GM23338 (cell line): ENCODE measurements around the gene ARMC9. TPM values are rescaled to one million over a fixed set of nuclear protein-coding genes. Genes with fewer than 3 reads are reported as not detected.
A peak's percentile ranks its signal among the peaks of the same experiment; 100 is the strongest.

Experiments used
- ATAC-seq: fragments of 200-7000 bp; cut with Tn5 transposase; 3 replicates; pipeline ENCODE4 v1.9.1; 2020
- DNase-seq: peaks from one replicate; pipeline ENCODE4 v3.0.0-alpha.2; 2015; ENCODE audit warnings: low spot score
- H2AFZ ChIP-seq: fragments of 200-600 bp; sonication (generic); 2 replicates; pipeline ENCODE4 v1.8.0; 2016; ENCODE audit warnings: antibody characterized with exemption, mild to moderate bottlenecking, moderate library complexity
- H3F3A ChIP-seq: fragments of 200-600 bp; sonication (generic); replicated peaks from 2 replicates; pipeline ENCODE4 v1.8.0; 2017; ENCODE audit warnings: antibody characterized with exemption, mixed run types, low read depth
- H3K27ac ChIP-seq: fragments of 200-600 bp; sonication (generic); 2 replicates; pipeline ENCODE4 v1.6.1; 2016; ENCODE audit warnings: low read depth
- H3K27me3 ChIP-seq: fragments of 200-600 bp; sonication (generic); 2 replicates; pipeline ENCODE4 v1.8.0; 2016; ENCODE audit warnings: mild to moderate bottlenecking, mixed run types, moderate library complexity; ENCODE audit not compliant: insufficient read depth
- H3K36me3 ChIP-seq: fragments of 200-600 bp; sonication (generic); 2 replicates; pipeline ENCODE4 v1.8.0; 2016; ENCODE audit warnings: mild to moderate bottlenecking; ENCODE audit not compliant: insufficient read depth
- H3K4me1 ChIP-seq: fragments of 200-600 bp; sonication (generic); 2 replicates; pipeline ENCODE4 v1.8.0; 2016; ENCODE audit warnings: mild to moderate bottlenecking, moderate library complexity; ENCODE audit not compliant: insufficient read depth
- H3K4me2 ChIP-seq: fragments of 200-600 bp; sonication (generic); 2 replicates; pipeline ENCODE4 v1.7.1; 2017; ENCODE audit warnings: mixed run types
- H3K4me3 ChIP-seq: fragments of 200-600 bp; sonication (generic); 2 replicates; pipeline ENCODE4 v1.6.1; 2016; ENCODE audit warnings: mixed run types
- H3K79me2 ChIP-seq: fragments of 200-600 bp; sonication (generic); replicated peaks from 2 replicates; pipeline ENCODE4 v1.8.0; 2017; ENCODE audit warnings: mild to moderate bottlenecking; ENCODE audit not compliant: insufficient read depth
- H3K9me2 ChIP-seq: fragments of 200-600 bp; sonication (generic); 2 replicates; pipeline ENCODE4 v1.8.0; 2017; ENCODE audit not compliant: insufficient read depth
- H4K20me1 ChIP-seq: fragments of 200-600 bp; sonication (generic); replicated peaks from 2 replicates; pipeline ENCODE4 v1.8.0; 2017; ENCODE audit warnings: mild to moderate bottlenecking; ENCODE audit not compliant: insufficient read depth
- H3K27ac Mint-ChIP-seq: 2 replicates; pipeline ENCODE4 v1.8.0; 2020; ENCODE audit warnings: inconsistent platforms, mild to moderate bottlenecking, moderate library complexity, mixed read lengths
- H3K27me3 Mint-ChIP-seq: 3 replicates; pipeline ENCODE4 v1.8.0; 2022; ENCODE audit warnings: low read depth, mild to moderate bottlenecking, moderate library complexity, mixed read lengths, inconsistent platforms; ENCODE audit not compliant: insufficient read depth, poor library complexity
- H3K36me3 Mint-ChIP-seq: 3 replicates; pipeline ENCODE4 v1.8.0; 2021; ENCODE audit warnings: low read depth, mild to moderate bottlenecking, inconsistent platforms, moderate library complexity, mixed read lengths
- H3K4me1 Mint-ChIP-seq: 3 replicates; pipeline ENCODE4 v1.8.0; 2020; ENCODE audit warnings: mild to moderate bottlenecking, inconsistent platforms, mixed read lengths
- H3K4me3 Mint-ChIP-seq: 3 replicates; pipeline ENCODE4 v1.8.0; 2021; ENCODE audit warnings: moderate library complexity, mild to moderate bottlenecking, inconsistent platforms, mixed read lengths
- H3K9me3 Mint-ChIP-seq: 3 replicates; pipeline ENCODE4 v1.8.0; 2020; ENCODE audit warnings: moderate library complexity, mild to moderate bottlenecking, inconsistent platforms, mixed read lengths
- CREB1 ChIP-seq: fragments of 250-450 bp; sonication (Bioruptor Pico); IDR thresholded peaks from 2 replicates; pipeline ENCODE4 v1.5.0; 2020; ENCODE audit warnings: low read depth, mild to moderate bottlenecking, moderate library complexity
- EZH2 ChIP-seq: fragments of 200-600 bp; sonication (generic); IDR thresholded peaks from one replicate; pipeline ENCODE4 v1.8.0; 2017; ENCODE audit warnings: antibody characterized with exemption, mild to moderate bottlenecking, low read depth; ENCODE audit not compliant: unreplicated experiment
- POLR2AphosphoS5 ChIP-seq: IDR thresholded peaks from 2 replicates; pipeline ENCODE4 v1.6.1; 2016; ENCODE audit warnings: antibody characterized with exemption, low read depth
- ZNF331 ChIP-seq: fragments of 250-450 bp; sonication (Bioruptor Pico); IDR thresholded peaks from 2 replicates; pipeline ENCODE4 v1.5.0; 2020; ENCODE audit warnings: low read depth, mild to moderate bottlenecking, moderate library complexity
- polyA plus RNA-seq: library from polyadenylated mRNA; unstranded; fragments of >200 nt; fragmentation: Nextera tagmentation; extraction: Ambion mirVana; gene quantifications from 2 replicates; pipeline ENCODE4 v1.2.1, GENCODE V29; 2016
- total RNA-seq: library from RNA; depleted of rRNA; stranded (reverse); fragments of >200 nt; shearing (Covaris generic); gene quantifications from 2 replicates; pipeline ENCODE4 v1.2.3, GENCODE V29; 2014
- TF ChIP-seq, protein P1 (sequence below): IDR thresholded peaks from one replicate; pipeline ENCODE4 v1.6.1; 2018; ENCODE audit warnings: antibody characterized with exemption; ENCODE audit not compliant: unreplicated experiment

Gene ARMC9
- total and polyA plus RNA-seq, 2 experiments from 2014 or later = 29.2 to 56.0 TPM

DNA sequence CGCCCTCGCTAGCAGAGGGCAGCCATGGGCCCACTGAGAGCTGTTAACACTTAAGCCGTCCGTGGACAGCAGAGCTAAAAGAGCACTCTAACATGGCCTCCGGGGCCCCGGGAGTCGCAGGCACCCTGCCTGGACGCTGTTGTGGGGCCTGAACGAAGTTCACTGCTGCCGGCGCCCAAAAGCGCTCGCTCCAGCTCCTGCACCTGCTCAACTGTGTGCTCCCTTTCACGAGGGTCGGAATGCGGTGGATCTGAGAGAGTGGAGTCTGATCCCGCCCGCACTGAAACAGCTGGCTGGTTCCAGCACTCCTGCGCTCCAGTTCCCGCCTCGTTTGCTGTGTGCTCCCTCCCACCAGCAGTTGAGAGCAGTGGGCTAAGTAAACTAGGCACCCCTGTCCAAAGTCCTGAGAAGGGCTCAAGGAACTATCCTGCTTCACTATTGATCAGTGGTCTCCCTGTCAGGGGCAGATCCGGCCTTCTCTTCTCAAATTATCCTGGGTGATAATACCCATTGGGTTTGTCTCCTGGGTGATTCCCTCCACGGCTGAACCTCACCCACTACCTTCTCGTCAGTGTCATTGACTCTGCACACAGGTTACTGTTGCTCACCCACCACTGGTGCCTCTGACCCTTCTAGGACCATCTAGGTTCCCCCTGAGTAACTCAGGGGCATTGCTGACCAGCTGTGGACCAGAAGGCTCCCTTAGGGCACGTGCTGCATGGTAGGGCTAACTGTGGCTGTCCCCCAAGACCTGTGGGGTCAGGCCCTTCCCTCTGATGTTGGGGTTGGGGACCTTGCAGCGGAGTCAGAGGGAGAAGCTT, 220.6 kb downstream of the ARMC9 start:
- H3K4me3 Mint-ChIP-seq = no peak overlapping the region
- H3K4me3 ChIP-seq = no peak overlapping the region
- no peak overlapping the region for H3K27ac Mint-ChIP-seq

DNA sequence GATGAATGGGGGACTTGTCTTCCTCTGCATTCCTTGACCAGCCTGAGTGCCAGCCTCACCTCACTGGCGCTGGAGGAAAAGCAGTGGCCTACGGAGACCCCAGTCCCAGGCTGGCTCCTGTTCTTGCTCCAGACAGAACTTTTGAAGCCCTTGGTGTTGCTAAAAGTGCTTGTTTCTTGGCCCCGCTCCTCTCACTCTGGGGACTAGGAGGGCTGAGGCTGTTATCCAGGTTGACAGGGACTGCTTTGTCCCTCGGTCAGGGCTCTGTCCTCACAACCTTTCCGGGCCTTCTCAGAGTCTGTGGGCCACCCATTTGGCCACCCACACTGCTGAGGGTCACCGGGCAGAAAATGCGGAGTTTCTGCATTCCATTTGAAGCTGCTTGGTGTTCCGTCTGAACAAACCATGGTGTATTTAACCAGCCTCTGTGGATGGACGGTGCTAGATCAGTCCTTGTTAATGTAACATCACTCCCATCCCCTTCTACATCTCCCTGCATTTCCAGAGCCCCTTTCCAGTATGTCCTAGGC, 222.7 kb downstream of the ARMC9 start:
- H3K9me3 Mint-ChIP-seq = no peaks in the 10 kb centered on the region; the same call in 2 of the 3 replicates
- Histone ChIP-seq H3K4me3 (no peak overlapping the region), H3K4me2 (no peak overlapping the region), H2AFZ (no peak overlapping the region; the same call in 1 of the 2 replicates), H3K4me1 (no peaks in the 10 kb centered on the region), H4K20me1 (no peaks in the 10 kb centered on the region), H3K9me2 (0 out of 2 replicates have a peak, but pooled peaks cover 5% of the 10 kb centered on the region), H3F3A (0 out of 2 replicates have a peak, but pooled peaks cover 6% of the 10 kb centered on the region), H3K27me3 (no peaks in the 10 kb centered on the region), H3K79me2 (no peaks in the 10 kb centered on the region), H3K36me3 (no peaks in the 10 kb centered on the region), H3K27ac (no peak overlapping the region)
- peaks cover 9% of the 10 kb centered on the region for H3K27me3 Mint-ChIP-seq
- no peak overlapping the region for H3K27ac Mint-ChIP-seq
- DNase-seq (no peak), ATAC-seq (no peak)
- no peak overlapping the region for H3K4me3 Mint-ChIP-seq
- H3K36me3 Mint-ChIP-seq = peaks cover 3% of the 10 kb centered on the region; the same call in 1 of the 3 replicates
- H3K4me1 Mint-ChIP-seq = peaks cover 13% of the 10 kb centered on the region; the same call in 2 of the 3 replicates
- no peak for TF ChIP-seq CREB1 (CRISPR knock-in tag)
- TF ChIP-seq, protein P1, sequence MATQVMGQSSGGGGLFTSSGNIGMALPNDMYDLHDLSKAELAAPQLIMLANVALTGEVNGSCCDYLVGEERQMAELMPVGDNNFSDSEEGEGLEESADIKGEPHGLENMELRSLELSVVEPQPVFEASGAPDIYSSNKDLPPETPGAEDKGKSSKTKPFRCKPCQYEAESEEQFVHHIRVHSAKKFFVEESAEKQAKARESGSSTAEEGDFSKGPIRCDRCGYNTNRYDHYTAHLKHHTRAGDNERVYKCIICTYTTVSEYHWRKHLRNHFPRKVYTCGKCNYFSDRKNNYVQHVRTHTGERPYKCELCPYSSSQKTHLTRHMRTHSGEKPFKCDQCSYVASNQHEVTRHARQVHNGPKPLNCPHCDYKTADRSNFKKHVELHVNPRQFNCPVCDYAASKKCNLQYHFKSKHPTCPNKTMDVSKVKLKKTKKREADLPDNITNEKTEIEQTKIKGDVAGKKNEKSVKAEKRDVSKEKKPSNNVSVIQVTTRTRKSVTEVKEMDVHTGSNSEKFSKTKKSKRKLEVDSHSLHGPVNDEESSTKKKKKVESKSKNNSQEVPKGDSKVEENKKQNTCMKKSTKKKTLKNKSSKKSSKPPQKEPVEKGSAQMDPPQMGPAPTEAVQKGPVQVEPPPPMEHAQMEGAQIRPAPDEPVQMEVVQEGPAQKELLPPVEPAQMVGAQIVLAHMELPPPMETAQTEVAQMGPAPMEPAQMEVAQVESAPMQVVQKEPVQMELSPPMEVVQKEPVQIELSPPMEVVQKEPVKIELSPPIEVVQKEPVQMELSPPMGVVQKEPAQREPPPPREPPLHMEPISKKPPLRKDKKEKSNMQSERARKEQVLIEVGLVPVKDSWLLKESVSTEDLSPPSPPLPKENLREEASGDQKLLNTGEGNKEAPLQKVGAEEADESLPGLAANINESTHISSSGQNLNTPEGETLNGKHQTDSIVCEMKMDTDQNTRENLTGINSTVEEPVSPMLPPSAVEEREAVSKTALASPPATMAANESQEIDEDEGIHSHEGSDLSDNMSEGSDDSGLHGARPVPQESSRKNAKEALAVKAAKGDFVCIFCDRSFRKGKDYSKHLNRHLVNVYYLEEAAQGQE = no peak
- no peak for TF ChIP-seq POLR2AphosphoS5
- no peak for TF ChIP-seq ZNF331 (CRISPR knock-in tag)

More for the DNA sequence above, 220.6 kb downstream of the ARMC9 start:
- no peak overlapping the region for H3K27ac ChIP-seq
- no peak overlapping the region for H3K4me2 ChIP-seq
- ATAC-seq (peak; percentile 39), DNase-seq (no peak)
- H3F3A ChIP-seq = 0 out of 2 replicates have a peak, but pooled peaks cover 4% of the 10 kb centered on the region
- H3K9me3 Mint-ChIP-seq = no peaks in the 10 kb centered on the region; the same call in 2 of the 3 replicates
- 0 out of 2 replicates have a peak, but pooled peaks cover 5% of the 10 kb centered on the region for H3K9me2 ChIP-seq
- no peaks in the 10 kb centered on the region for H4K20me1 ChIP-seq
- H3K36me3 ChIP-seq = no peaks in the 10 kb centered on the region
- H3K79me2 ChIP-seq = no peaks in the 10 kb centered on the region
- peaks cover 7% of the 10 kb centered on the region for H3K4me1 Mint-ChIP-seq
- no peaks in the 10 kb centered on the region for H3K27me3 Mint-ChIP-seq
- peak overlapping the region; percentile 69; the same call in 1 of the 2 replicates for H2AFZ ChIP-seq
- TF ChIP-seq POLR2AphosphoS5 = no peak
- no peak for TF ChIP-seq EZH2
- TF ChIP-seq, protein P1 = peak; percentile 40
- peaks cover 6% of the 10 kb centered on the region for H3K4me1 ChIP-seq
- H3K36me3 Mint-ChIP-seq = peaks cover 7% of the 10 kb centered on the region; the same call in 1 of the 3 replicates
- H3K27me3 ChIP-seq = no peaks in the 10 kb centered on the region
